Measurements from ENCODE around the gene PTPRCAP. TPM values are rescaled to one million over a fixed set of nuclear protein-coding genes. Genes with fewer than 3 reads are reported as not detected.

Gene PTPRCAP
- total and polyA plus RNA-seq, 4 donors = 2.9 to 6.2 (median 4.5) TPM

- Histone ChIP-seq H3K27ac (ENCODE audit: low read depth in 1 of 2, low read length in 2 of 2) (no peak overlapping the region), H3K9ac (ENCODE audit: low read depth in 1 of 2, low read length in 2 of 2) (no peak overlapping the region), H3K27me3 (ENCODE audit: control insufficient read depth in 4 of 4, insufficient read depth in 4 of 4, low read length in 3 of 4) (no peaks in the 10 kb centered on the region), H3K9me3 (ENCODE audit: control insufficient read depth in 4 of 4, low read length in 3 of 4) (no peaks in the 10 kb centered on the region), H3K36me3 (ENCODE audit: control insufficient read depth in 4 of 4, insufficient read depth in 3 of 4, low read depth in 1 of 4, low read length in 3 of 4) (peaks cover 20 to 36% (median 22%) of the 10 kb centered on the region in 4 donors), H3K4me3 (ENCODE audit: low read depth in 1 of 3, low read length in 3 of 3) (no peak overlapping the region), H3K4me1 (ENCODE audit: control insufficient read depth in 4 of 4, insufficient read depth in 4 of 4, low read length in 3 of 4) (peaks cover 5 to 36% (median 20%) of the 10 kb centered on the region in 4 donors)
- TF ChIP-seq ATF3 (IDR thresholded peaks at IDR 0.05) = no peak
- no peak for DNase-seq (ENCODE audit: low spot score)
- WGBS = 65% methylated on average over 13 of the region's 13 CpGs
Observed at GRCh38 chr11:67396587-67397389, 40.7 kb downstream of the PTPRCAP start.

- no peak overlapping the region for H3K9ac ChIP-seq (ENCODE audit: low read depth in 1 of 2, low read length in 2 of 2)
- H3K36me3 ChIP-seq (ENCODE audit: control insufficient read depth in 4 of 4, insufficient read depth in 3 of 4, low read depth in 1 of 4, low read length in 3 of 4) = peaks cover 20 to 36% (median 22%) of the 10 kb centered on the region in 4 donors
- no peak overlapping the region for H3K27ac ChIP-seq (ENCODE audit: low read depth in 1 of 2, low read length in 2 of 2)
- DNase-seq (ENCODE audit: low spot score) = no peak
- no peaks in the 10 kb centered on the region for H3K9me3 ChIP-seq (ENCODE audit: control insufficient read depth in 4 of 4, low read length in 3 of 4)
- H3K27me3 ChIP-seq (ENCODE audit: control insufficient read depth in 4 of 4, insufficient read depth in 4 of 4, low read length in 3 of 4) = no peaks in the 10 kb centered on the region
- H3K4me1 ChIP-seq (ENCODE audit: control insufficient read depth in 4 of 4, insufficient read depth in 4 of 4, low read length in 3 of 4) = peaks cover 5 to 40% (median 21%) of the 10 kb centered on the region in 4 donors
- H3K4me3 ChIP-seq (ENCODE audit: low read depth in 1 of 3, low read length in 3 of 3) = no peak overlapping the region
- 95% methylated on average over 7 of the region's 7 CpGs for WGBS
- TF ChIP-seq HNF4A (conservative IDR thresholded peaks at IDR 0.05) (no peak), FOXA1 (IDR thresholded peaks at IDR 0.05) (no peak), CTCF (IDR thresholded peaks at IDR 0.05; ENCODE audit: low read depth, low read length, missing input control) (no peak), NR2F2 (IDR thresholded peaks at IDR 0.05) (no peak), GABPA (IDR thresholded peaks at IDR 0.05 in 1 of 2, conservative IDR thresholded peaks at IDR 0.05 in 1 of 2) (no peak), RAD21 (IDR thresholded peaks at IDR 0.05) (no peak), JUND (IDR thresholded peaks at IDR 0.05) (no peak), HNF4G (IDR thresholded peaks at IDR 0.05) (no peak), EGR1 (IDR thresholded peaks at IDR 0.05; ENCODE audit: low read depth in 2 of 2) (no peak), FOXA2 (IDR thresholded peaks at IDR 0.05) (no peak), YY1 (IDR thresholded peaks at IDR 0.05) (no peak), SP1 (IDR thresholded peaks at IDR 0.05) (no peak), ZBTB33 (IDR thresholded peaks at IDR 0.05) (no peak), REST (IDR thresholded peaks at IDR 0.05) (no peak), MAX (IDR thresholded peaks at IDR 0.05) (no peak), TAF1 (conservative IDR thresholded peaks at IDR 0.05) (no peak), RXRA (IDR thresholded peaks at IDR 0.05) (no peak)
Observed at GRCh38 chr11:67396259-67396581, 41.3 kb downstream of the PTPRCAP start.

Data from liver (tissue), 9 donors.